Muscle of arm (tissue), 12 donors: ENCODE data around the gene TMEM145. TPM values are rescaled to one million over a fixed set of nuclear protein-coding genes. Genes with fewer than 3 reads are reported as not detected.

Experiments used
- DNase-seq: peaks from one replicate; pipeline ENCODE4 v3.0.0-alpha.2; 2013
- polyA plus RNA-seq, 12 donors: library from polyadenylated mRNA; unstranded; fragments of 120-200 nt; gene quantifications; one replicate each; pipeline ENCODE4 v1.2.1, GENCODE V29; 2013; ENCODE audit not compliant: insufficient read length in 12 of 12

The TMEM145 gene
- polyA plus RNA-seq, 12 donors: 0.12 to 0.56 (median 0.26) TPM; not detected in 2

DNA sequence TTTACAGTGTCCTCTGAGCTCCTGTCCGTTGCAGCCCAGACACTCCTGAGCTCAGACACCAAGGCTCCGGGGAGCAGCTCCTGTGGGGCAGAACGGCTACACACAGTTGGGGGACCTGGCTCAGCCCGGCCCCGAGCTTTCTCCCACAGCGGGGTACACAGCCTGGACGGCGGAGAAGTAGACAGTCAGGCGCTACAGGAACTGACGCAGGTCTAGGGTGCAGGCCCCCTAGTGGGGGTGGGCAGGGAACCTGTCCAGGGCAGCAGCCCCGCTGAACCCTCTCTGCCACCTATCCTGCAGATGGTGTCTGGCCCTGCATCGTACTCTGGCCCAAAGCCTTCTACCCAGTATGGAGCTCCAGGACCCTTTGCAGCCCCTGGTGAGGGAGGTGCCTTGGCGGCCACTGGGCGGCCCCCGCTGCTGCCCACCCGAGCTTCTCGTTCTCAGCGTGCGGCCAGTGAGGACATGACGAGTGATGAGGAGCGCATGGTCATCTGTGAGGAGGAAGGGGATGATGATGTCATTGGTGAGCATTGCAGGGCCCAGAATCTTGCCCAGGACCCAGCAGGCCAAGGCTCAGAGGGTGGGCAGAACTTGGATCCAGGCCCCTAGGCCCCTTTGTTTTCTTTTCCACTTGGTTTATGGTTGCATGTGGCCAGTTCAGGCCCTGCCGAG, 24.1 kb upstream of the TMEM145 start:
- DNase-seq: no peak

DNA sequence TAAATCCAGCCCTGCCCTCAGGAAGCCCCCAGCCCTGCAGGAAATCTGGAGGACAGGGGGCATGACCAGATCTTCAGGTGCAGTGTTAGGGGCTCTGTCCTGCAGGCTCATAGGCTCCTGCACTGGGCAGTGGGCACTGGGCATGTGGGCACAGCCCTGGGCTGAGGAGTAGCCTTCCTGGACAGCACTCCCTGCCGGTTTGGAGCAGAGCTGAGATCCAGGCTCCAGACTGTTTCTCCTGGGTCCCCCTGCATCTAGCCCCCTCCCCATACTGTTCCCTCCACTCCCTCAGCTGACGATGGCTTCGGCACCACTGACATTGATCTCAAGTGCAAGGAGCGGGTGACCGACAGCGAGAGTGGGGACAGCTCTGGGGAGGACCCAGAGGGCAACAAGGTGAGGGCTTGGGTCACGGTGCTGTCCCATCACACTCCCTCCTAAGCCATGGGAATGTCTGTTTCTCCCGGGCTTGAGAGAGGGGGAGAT, 23.5 kb upstream of the TMEM145 start:
- DNase-seq: no peak

DNA sequence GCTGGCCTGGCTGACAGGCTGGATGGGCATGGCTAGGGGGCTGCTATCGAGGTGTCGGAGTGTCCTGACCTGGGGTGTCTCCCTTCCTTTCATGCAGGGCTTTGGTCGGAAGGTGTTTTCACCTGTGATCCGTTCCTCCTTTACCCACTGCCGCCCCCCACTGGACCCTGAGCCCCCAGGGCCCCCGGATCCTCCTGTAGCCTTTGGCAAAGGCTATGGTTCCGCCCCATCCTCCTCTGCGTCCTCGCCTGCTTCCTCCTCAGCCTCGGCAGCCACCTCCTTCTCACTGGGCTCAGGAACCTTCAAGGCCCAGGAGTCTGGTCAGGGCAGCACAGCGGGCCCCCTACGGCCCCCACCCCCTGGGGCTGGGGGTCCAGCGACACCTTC, 23.0 kb upstream of the TMEM145 start:
- DNase-seq: no peak

DNA sequence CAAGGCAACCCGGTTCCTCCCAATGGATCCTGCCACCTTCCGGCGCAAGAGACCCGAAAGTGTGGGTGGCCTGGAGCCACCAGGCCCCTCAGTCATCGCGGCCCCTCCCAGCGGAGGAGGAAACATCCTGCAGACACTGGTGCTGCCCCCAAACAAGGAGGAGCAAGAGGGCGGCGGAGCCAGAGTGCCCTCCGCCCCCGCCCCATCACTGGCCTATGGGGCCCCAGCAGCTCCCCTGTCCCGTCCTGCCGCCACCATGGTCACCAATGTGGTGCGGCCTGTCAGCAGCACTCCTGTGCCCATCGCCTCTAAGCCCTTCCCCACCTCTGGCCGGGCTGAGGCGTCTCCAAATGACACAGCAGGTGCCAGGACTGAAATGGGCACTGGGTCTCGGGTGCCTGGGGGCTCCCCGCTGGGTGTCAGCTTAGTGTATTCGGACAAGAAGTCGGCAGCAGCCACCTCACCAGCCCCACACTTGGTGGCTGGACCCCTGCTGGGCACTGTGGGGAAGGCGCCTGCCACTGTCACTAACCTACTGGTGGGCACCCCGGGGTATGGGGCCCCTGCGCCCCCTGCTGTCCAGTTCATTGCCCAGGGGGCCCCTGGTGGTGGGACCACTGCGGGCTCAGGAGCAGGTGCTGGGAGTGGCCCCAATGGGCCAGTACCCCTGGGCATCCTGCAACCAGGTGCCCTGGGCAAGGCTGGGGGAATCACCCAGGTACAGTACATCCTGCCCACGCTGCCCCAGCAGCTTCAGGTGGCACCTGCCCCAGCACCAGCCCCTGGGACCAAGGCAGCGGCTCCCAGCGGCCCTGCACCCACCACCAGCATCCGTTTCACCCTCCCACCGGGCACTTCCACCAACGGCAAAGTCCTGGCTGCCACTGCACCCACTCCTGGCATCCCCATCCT, 22.3 kb upstream of the TMEM145 start:
- no peak for DNase-seq

DNA sequence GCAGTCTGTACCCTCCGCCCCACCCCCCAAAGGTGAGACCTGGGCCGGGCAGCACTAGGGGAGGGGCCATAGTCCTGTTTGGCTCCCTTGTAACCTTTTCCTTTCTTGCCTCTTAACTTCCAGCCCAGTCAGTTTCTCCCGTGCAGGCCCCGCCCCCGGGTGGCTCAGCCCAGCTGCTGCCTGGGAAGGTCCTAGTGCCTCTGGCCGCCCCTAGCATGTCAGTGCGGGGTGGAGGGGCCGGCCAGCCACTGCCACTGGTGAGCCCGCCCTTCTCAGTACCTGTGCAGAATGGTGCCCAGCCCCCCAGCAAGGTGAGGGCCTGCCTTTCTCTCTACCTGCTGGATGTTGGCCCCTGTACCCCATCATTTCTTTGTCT, 21.7 kb upstream of the TMEM145 start:
- DNase-seq: no peak

DNA sequence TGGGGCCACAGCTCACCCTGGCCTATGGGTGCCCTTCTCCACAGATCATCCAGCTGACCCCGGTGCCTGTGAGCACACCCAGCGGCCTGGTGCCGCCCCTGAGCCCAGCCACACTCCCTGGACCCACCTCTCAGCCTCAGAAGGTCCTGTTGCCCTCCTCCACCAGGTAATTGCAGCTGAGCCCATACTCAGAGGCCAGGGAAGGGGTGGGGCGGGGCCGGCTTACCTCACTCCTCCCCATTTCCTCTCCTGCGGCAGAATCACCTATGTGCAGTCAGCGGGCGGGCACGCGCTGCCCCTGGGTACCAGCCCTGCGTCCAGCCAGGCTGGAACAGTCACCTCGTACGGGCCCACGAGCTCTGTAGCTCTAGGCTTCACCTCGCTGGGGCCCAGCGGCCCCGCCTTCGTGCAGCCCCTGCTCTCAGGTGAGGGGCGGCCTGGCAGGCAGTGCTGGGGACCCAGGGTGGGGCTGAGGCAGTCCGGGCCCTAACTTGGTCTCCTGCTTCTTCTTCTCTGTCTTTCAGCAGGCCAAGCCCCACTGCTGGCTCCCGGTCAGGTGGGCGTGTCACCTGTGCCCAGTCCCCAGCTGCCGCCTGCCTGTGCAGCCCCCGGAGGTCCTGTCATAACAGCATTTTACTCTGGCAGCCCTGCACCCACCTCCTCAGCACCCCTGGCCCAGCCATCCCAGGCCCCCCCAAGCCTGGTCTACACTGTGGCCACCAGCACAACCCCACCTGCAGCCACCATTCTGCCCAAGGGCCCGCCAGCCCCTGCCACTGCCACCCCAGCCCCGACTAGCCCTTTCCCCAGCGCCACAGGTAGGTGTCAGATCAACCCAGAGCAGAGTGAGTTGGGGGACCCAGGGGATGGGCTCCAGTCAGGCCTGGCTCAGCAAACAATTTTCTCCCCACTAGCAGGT, 20.8 kb upstream of the TMEM145 start:
- no peak for DNase-seq

DNA sequence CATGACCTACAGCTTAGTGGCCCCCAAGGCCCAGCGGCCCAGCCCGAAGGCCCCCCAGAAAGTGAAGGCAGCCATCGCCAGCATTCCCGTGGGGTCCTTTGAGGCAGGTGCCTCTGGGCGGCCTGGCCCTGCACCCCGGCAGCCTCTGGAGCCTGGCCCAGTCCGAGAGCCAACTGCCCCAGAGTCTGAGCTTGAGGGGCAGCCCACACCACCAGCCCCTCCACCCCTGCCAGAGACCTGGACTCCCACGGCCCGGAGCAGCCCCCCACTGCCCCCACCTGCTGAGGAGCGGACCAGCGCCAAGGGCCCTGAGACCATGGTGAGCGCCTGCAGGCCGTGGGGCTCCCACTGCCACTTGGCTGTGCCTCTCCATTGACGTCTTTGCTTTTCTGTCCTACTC, 20.1 kb upstream of the TMEM145 start:
- DNase-seq: no peak

DNA sequence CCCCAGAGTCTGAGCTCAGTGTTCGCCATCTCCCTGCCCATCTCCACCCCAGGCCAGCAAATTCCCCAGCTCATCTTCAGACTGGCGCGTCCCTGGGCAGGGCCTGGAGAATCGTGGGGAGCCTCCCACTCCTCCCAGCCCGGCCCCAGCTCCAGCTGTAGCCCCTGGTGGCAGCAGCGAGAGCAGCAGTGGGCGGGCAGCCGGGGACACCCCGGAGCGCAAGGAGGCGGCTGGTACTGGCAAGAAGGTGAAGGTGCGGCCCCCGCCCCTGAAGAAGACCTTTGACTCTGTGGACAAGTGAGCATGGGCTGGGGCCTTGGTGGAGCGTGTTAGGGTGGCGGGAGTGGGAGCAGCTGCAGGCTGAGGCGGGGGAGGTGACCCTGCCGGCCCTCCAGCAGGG, 19.6 kb upstream of the TMEM145 start:
- no peak for DNase-seq

DNA sequence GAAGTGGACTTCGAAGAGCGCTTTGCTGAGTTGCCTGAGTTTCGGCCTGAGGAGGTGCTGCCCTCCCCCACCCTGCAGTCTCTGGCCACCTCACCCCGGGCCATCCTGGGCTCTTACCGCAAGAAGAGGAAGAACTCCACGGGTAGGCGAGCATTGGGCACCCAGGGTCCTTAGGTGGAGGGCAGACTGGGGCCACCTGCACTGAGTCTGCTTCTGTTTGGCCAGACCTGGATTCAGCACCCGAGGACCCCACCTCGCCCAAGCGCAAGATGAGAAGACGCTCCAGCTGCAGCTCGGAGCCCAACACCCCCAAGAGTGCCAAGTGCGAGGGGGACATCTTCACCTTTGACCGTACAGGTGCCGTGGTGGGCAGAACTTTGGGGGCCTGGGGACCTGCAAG, 19.2 kb upstream of the TMEM145 start:
- DNase-seq: no peak

DNA sequence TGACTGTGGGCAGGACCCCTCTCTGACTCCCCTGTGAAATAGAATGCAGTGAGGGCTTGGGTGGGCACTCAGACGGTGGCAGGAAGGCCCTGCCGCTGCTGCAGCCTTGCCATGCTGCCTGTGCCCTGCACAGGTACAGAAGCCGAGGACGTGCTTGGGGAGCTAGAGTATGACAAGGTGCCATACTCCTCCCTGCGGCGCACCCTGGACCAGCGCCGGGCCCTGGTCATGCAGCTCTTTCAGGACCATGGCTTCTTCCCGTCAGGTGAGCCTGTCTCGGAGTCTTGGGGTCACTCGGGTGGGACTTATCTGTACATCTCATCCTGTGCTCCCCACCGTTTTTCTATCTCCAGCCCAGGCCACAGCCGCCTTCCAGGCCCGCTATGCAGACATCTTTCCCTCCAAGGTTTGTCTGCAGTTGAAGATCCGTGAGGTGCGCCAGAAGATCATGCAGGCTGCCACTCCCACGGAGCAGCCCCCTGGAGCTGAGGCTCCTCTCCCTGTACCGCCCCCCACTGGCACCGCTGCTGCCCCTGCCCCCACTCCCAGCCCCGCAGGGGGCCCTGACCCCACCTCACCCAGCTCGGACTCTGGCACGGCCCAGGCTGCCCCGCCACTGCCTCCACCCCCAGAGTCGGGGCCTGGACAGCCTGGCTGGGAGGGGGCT, 18.5 kb upstream of the TMEM145 start:
- no peak for DNase-seq

DNA sequence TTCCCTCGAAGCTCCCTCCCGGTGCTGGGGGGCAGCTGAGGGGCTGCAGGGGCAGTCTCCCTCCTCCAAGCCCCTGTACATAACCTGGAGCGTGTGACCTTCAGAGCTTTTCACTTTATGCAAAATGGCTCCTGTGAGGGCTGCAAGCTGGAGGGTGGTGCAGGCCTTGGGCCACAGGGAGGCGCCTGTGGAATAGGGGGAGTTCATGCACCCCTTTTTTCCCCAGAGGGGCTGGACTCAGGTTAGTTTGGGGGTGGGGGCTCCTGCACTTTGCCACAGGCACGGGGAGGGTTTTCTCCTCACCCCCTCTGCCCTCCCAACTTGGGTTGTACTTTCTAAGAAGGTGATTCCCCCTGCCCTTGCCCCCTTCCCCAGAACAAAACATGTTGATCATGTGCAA, 17.8 kb upstream of the TMEM145 start:
- no peak for DNase-seq

DNA sequence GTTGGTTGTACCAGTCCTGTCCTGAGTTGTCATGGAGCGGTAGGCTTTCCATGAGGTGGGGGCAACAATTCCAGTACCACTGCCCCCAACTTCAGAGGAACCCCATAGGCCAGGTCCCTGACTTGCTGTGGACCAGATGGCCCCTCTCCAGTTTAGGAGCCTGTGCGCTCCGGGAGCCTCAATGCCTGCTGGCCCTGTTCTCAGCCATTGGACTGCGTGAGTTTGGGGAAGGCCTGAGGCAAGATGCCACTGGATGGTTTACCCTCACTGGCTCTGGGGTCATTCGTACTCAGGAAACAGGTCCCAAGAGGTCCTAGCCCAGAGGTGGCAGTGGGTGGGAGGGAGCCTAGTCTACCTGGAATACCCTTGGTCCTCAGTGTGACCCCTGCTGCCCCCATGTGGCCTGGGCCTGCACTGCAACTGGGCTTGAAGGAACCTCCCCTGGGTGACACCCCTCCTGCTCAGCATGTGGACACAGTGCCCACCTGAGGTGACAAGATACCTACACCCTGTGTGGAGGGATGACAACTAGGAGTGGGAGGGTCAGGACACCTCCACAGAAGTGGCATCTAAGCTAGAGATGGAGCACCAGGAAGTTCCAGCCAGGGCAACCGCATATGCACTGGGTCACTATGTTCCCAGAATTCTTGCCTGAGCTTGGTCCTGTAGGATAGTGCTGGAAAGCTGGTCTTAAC, 17.1 kb upstream of the TMEM145 start:
- no peak for DNase-seq

DNA sequence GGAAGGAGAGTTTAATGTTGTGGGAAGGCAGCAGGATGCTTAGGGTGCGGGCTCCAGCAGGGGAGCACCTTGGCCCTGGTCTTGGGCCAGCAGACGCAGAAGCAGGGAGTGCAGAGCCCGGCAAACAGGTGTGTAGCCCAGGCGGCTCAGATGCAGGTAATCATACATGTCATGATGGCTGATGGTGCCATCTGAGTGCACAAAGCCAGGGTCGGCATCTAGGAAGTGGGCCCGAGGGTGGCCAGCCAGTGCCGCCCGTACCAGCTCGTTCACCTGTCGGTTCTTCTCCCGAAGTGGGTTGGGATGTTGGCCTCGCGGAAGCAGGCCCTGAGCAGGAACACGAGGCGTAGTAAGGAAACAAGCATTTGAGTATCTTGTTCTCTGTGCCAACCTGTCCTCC, 16.1 kb upstream of the TMEM145 start:
- DNase-seq: no peak

DNA sequence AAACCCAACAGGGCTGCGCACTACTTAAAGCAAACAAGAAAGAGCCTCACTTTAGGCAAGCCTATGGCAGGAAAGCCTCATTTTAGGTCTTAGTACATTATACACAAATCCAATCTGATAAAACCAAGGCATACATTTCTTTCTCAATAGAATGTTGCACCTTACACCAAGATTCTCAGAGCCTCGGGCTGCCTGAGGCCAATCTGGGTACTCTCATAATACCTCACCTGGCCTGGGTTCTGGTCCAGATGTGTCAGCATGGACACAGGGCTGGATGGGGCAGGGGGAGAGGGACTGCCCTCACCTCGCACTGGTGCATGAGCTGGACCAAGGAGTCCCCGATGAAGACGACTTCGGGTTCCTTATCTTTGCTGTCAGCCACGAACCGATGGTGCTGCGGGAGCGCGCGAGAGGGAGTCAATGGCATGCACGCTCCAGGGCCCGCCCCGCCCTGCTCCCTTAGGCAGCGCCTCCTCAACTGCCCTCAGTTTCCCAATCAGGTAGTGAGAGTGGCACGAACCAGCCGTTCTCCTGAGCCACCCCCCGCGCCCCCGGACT, 11.4 kb upstream of the TMEM145 start, which contains the start of gene PRR19:
Gene PRR19, plus strand, starts transcription at position 487 of the 558 bp plus-strand sequence. CDS start 7,453 bp downstream, outside the sequence.
- DNase-seq: no peak

DNA sequence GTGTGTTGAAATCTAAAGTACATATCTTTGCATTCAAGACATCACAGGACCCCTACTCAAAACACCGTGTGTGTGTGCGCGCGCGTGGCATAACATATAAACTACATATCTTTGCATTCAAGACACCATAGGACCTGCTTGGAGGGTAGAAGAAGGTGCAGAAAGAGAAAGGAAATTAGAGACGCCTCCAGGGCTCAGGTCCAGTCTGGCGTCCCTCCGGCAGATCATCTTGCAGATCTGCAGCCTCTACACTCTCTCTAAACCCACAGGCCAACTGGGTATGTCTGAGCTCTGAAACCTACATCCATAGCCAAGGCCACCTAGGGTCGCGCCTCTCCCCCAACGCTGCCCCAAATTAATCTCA, 10.0 kb upstream of the TMEM145 start:
- DNase-seq: no peak

DNA sequence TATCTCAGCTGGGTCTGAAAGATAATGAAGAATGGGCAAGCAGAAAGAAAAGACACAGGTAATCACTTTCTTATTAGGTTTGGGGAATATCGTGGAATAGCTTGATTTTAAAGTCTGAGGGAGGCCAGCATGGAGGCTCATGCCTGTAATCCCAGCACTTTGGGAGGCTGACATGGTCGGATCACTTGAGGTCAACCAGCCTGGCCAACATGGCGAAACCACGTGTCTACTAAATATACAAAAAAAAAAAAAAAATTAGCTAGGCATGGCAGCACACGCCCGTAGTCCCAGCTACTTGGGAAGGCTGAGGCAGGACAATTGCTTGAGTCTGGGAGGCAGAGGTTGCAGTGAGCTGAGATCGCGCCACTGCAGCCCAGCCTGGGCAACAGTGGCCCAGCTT, 9.2 kb upstream of the TMEM145 start:
- no peak for DNase-seq

DNA sequence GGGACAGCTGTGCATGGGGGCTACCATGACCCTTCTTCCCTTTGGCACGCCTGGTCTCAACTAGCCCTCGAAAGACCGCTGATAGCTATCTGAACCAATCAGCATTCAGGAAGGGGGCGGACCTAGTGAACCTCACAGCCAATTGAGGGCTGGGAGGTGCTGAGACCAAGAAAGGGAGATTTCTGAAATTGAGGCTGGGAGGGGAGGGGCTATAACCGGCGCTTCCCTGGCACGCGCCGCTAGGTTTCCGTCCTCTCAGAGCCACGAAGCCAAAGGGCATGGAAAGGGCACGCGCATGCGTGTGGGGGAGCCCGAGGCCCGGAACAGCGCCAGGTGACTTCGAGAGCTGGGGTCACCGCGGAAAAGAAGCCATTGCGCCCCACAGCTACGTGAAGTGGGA, 6.5 kb upstream of the TMEM145 start:
- DNase-seq: no peak

DNA sequence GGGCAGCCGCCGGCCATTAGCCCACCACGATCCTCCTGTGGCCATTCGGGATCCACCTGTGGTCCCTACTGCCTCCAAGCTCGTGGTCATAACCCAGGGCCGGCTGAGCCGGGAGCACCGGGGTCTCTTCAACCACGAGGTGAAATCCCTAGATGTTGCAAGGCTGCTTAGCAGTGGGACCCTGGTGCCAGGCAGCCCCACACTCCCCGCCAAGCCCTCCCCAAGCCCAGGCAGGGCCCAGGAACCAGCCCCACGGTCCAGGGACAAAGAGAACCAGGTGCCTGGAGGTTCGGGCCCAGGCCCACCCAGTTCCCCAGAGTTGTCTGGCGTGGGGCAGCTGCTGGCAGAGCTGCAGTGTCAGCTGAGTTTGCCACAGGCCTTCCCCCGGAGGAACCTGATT, 3.4 kb upstream of the TMEM145 start:
- DNase-seq: no peak

DNA sequence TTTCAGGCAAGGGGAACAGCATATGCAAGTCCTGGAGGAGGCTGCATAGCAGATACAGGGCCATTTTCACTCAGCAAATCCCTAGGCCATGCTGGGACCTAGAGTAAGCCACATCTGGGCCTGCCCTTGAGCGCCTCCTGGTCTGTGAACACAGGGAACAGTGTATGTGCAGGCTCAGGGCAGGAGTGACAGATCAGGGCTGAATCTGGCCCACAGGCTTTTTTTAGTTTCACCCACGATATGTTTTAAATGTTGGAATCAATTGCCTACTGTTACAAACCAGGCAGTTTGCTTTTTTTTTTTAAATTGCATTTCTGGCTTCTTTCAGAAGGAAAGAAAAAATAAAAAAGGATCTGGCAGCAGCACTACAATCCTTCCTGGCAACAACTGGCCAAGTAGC, 1.5 kb upstream of the TMEM145 start:
- DNase-seq: no peak

DNA sequence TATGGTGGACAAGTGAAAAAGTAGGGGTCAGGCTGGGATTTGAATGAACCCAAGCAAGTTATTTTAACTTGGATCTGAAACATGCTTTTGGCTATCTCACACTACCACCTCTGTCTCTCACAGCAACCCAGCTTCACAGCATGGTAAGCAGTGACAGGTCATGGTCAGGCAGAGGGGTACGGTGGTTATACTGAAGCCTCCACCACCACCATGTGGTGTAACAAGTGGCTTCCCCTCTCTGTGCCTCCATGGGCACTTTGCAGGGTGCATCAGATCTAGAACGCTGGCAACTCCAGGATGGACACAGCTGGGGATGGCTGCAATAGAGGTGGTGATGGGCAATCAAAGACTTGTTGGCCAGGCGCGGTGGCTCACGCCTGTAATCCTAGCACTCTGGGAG, 739 bp upstream of the TMEM145 start:
- no peak for DNase-seq
